ENCODE results near the gene MAPK8. TPM values are rescaled to one million over a fixed set of nuclear protein-coding genes. Genes with fewer than 3 reads are reported as not detected.
A peak's percentile ranks its signal among the peaks of the same experiment; 100 is the strongest.

The MAPK8 gene
- total RNA-seq, 2 experiments from 2014 or later: 35.7 to 40.0 TPM

DNA sequence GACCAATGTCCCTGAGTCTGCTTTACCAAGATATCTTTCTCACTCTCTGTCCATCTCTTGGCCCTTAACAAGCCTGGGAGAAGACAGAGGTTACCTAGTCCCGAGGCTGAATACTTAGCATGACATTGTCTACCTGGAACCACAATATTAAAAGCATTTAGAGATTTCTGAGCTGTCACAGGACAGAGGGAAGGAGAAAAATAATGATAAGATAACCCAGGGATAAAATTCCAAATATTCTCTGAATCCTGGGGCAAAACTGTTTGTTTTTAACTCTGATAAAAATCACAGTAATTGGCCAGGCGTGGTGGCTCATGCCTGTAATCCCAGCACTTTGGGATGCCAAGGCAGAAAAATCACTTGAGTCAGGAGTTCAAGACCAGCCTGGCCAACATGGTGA, 12.0 kb upstream of the MAPK8 start:
- H3K4me3 Mint-ChIP-seq: no peak overlapping the region
- H3K27ac Mint-ChIP-seq: no peak overlapping the region
- peaks cover 6% of the 10 kb centered on the region for H3K4me1 Mint-ChIP-seq
- peaks cover 2% of the 10 kb centered on the region for H3K27me3 Mint-ChIP-seq
- POLR2A ChIA-PET: no interaction called here
- no peaks in the 10 kb centered on the region for H3K9me3 Mint-ChIP-seq (ENCODE audit: low read depth)
- CTCF ChIA-PET: no interaction called here
- no peak for DNase-seq
- no peak for ATAC-seq
- intact Hi-C loops (cut with DNase I, micrococcal nuclease): no loop called here
- no peaks in the 10 kb centered on the region for H3K36me3 Mint-ChIP-seq (ENCODE audit: low read depth)

DNA sequence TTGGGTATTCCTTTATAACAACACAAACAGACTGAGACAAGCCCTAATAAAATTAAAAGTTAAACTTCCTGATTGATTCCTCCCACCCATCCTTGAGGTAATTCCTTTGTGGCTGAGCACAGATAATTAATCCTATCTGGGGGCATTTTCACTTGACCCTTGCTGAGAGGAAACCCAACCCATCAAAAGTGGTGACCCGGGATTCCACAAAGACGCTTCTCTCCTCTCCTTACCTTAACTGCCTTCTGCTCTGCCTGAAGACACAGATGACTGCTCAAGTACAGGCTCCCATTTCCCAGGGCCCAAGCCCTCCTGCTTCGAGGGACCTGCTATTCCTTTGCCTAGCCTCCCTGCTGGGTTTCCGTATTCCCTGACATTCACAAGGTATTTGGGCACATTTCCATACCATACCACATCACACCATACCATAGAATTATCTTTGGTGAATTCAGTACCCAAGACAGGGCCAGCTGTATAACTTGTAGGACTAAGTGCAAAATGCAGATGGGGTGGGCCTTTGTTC, 9.8 kb upstream of the MAPK8 start:
- Mint-ChIP-seq H3K4me3 (no peak overlapping the region), H3K36me3 (ENCODE audit: low read depth) (no peaks in the 10 kb centered on the region), H3K27ac (no peak overlapping the region), H3K9me3 (ENCODE audit: low read depth) (no peaks in the 10 kb centered on the region), H3K27me3 (peaks cover 2% of the 10 kb centered on the region), H3K4me1 (no peaks in the 10 kb centered on the region)
- intact Hi-C loops (cut with DNase I, micrococcal nuclease): no loop called here
- ChIA-PET CTCF (no interaction called here), POLR2A (no interaction called here)
- no peak for ATAC-seq
- no peak for DNase-seq

DNA sequence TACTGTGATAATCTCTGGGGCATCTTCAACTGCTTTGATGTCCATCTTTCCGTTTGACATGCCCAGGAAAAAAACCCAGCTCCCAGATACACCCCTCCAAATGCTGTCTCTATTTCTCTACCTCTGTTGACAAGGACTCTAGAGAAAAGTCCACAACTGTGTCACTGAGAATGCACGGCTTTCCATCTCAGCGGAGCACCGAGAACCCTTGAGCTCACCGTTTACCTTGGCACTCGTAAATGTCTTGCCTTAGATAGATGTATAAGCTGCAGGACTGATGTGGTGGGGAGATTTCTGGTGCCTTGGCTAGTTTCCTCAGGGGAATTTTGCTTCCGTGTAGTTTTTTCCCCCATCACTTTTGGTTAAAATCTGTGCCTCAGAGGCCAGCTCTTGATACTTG, 7.4 kb upstream of the MAPK8 start:
- Mint-ChIP-seq H3K9me3 (ENCODE audit: low read depth) (no peaks in the 10 kb centered on the region), H3K36me3 (ENCODE audit: low read depth) (no peaks in the 10 kb centered on the region), H3K4me1 (no peaks in the 10 kb centered on the region), H3K4me3 (no peak overlapping the region), H3K27ac (no peak overlapping the region), H3K27me3 (peaks cover under 1% of the 10 kb centered on the region)
- DNase-seq (no peak), ATAC-seq (no peak)
- intact Hi-C loops (cut with DNase I, micrococcal nuclease): no loop called here
- POLR2A ChIA-PET: no interaction called here
- CTCF ChIA-PET: interaction anchor here (1.3 kb wide), 1 partner anchor 9 kb away, joined by 5 read pairs; no protein-coding TSS in a partner anchor

DNA sequence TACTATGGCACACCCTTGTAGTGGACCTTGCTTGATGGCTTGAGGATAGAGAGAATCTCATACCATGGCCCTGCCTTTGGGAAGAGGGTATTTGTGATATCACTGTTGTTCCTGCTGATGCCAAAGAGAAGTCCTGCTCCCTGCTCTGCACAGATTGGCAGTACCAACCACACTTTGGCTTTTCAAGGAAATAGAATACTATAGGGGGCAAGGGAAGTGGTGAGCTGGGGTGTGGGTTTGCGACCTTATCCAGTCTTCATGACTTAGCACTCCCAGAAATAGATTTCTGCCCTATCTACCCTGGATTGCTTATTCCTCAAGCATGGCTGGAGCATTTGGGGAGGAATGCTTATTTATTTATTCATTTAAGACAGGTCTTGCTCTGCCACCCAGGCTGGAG, 6.8 kb upstream of the MAPK8 start:
- intact Hi-C loops (cut with DNase I, micrococcal nuclease): no loop called here
- H3K4me3 Mint-ChIP-seq: no peak overlapping the region
- no peaks in the 10 kb centered on the region for H3K36me3 Mint-ChIP-seq (ENCODE audit: low read depth)
- ATAC-seq (no peak), DNase-seq (no peak)
- ChIA-PET POLR2A (no interaction called here), CTCF (interaction anchor here (1.3 kb wide), 1 partner anchor 10 kb away, joined by 5 read pairs; no protein-coding TSS in a partner anchor)
- no peaks in the 10 kb centered on the region for H3K27me3 Mint-ChIP-seq
- H3K9me3 Mint-ChIP-seq (ENCODE audit: low read depth): no peaks in the 10 kb centered on the region
- H3K4me1 Mint-ChIP-seq: no peaks in the 10 kb centered on the region
- no peak overlapping the region for H3K27ac Mint-ChIP-seq

DNA sequence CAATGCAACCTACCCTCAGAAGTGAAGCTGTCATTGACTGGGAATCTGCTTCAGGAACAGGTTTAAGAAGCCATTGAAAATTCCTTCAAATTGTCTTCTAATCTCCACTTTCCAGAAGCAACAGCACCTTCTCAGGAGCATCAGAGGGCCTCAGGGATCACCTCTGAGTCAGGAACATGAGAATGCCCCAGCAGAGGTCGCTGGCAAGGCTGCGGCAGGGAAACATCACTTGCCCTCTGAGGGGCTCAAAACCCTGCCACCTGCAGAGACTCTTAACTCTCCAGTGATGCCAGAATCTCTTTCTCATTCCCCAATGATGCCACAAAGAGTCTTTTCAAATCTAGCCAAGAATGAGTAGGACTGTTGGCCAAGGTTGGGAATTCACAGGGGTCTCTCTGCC, 5.9 kb upstream of the MAPK8 start:
- CTCF ChIA-PET: no interaction called here
- Mint-ChIP-seq H3K9me3 (ENCODE audit: low read depth) (no peaks in the 10 kb centered on the region), H3K4me1 (no peaks in the 10 kb centered on the region), H3K27me3 (no peaks in the 10 kb centered on the region), H3K4me3 (no peak overlapping the region), H3K36me3 (ENCODE audit: low read depth) (no peaks in the 10 kb centered on the region), H3K27ac (no peak overlapping the region)
- ATAC-seq (no peak), DNase-seq (no peak)
- POLR2A ChIA-PET: no interaction called here
- intact Hi-C loops (cut with DNase I, micrococcal nuclease): no loop called here

DNA sequence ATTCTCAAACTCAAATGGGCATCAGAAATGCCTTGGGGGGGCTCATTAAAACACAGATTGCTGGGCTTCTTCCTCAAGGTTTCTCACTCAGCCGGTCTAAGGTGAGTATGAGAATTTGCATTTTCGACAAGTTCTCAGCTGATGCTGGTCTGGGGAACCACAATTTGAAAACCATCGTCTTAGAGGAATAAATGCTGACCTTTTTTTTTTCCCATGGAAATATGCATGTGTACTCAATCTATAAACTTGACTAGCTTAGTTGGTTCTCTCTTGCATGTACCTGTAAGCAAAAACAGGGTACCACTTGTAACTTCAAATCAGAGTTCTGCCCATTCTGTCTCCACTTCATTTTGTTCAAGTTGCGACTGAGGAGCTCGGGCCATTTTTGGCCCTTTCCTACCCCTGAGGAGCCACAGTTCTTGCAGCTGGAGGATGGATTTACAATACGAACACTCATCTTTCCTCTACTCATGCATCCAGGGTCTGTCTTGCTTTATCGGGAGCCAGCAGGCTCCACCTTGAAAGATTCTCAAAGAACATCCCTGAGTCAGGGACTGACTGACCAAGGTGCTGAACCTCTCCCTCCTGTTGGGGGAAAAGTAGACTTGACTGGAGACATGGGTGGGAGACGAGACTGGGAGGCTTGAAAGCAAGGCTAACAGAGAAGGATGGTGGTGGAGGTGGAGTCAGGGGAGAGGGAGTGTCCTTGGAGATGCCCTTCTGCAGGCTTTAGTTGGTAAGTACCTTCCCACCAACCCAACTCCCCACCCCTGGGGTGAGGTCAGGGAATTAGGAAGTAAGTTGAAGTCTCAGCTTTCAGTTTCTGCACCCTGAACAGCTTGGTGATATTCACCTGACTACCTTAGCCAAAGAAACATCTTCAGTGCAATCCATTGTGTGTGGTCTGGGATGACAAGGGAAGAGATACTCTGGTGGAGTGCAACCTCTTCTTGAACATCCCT, 3.7 kb upstream of the MAPK8 start:
- intact Hi-C loops (cut with DNase I, micrococcal nuclease): no loop called here
- CTCF ChIA-PET: interaction anchor here (0.6 kb wide), 1 partner anchor 60 kb away, joined by 3 read pairs; no protein-coding TSS in a partner anchor
- Mint-ChIP-seq H3K9me3 (ENCODE audit: low read depth) (no peaks in the 10 kb centered on the region), H3K36me3 (ENCODE audit: low read depth) (no peaks in the 10 kb centered on the region), H3K4me1 (peaks cover 9% of the 10 kb centered on the region), H3K4me3 (no peak overlapping the region), H3K27me3 (no peaks in the 10 kb centered on the region), H3K27ac (no peak overlapping the region)
- ATAC-seq (no peak), DNase-seq (no peak)
- POLR2A ChIA-PET: interaction anchor here (0.6 kb wide), 1 partner anchor 879 kb away, joined by 3 read pairs; no protein-coding TSS in a partner anchor

DNA sequence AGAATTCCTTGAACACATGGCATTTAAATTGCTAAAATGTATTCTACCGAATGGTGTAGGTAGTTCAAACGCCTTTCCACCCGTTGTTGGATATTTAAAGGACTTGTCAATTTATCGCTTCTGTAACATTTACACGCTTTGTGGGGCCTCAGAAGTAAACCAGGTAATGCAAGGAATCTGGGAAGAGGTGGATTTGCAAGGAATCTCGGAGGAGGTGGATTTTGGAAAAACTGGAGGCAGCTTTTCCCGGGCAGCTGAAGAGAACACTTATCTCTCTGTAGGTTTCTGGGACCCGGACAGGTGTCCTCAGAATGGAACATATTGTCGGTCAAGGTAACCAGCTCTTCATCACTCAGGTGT, 592 bp upstream of the MAPK8 start:
- ChIA-PET CTCF (no interaction called here), POLR2A (no interaction called here)
- H3K27ac Mint-ChIP-seq: peak overlapping the region; percentile 32
- H3K27me3 Mint-ChIP-seq: no peaks in the 10 kb centered on the region
- peak overlapping the region; percentile 43 for H3K4me3 Mint-ChIP-seq
- H3K9me3 Mint-ChIP-seq (ENCODE audit: low read depth): no peaks in the 10 kb centered on the region
- H3K4me1 Mint-ChIP-seq: peaks cover 30% of the 10 kb centered on the region
- intact Hi-C loops (cut with DNase I, micrococcal nuclease): loop anchor here (1.0 to 5.0 kb wide), 5 partner anchors 57 to 1233 kb away; partner anchors contain the start of gene ERCC6 (in 2 of the 2)
- no peak for DNase-seq
- H3K36me3 Mint-ChIP-seq (ENCODE audit: low read depth): no peaks in the 10 kb centered on the region
- no peak for ATAC-seq

DNA sequence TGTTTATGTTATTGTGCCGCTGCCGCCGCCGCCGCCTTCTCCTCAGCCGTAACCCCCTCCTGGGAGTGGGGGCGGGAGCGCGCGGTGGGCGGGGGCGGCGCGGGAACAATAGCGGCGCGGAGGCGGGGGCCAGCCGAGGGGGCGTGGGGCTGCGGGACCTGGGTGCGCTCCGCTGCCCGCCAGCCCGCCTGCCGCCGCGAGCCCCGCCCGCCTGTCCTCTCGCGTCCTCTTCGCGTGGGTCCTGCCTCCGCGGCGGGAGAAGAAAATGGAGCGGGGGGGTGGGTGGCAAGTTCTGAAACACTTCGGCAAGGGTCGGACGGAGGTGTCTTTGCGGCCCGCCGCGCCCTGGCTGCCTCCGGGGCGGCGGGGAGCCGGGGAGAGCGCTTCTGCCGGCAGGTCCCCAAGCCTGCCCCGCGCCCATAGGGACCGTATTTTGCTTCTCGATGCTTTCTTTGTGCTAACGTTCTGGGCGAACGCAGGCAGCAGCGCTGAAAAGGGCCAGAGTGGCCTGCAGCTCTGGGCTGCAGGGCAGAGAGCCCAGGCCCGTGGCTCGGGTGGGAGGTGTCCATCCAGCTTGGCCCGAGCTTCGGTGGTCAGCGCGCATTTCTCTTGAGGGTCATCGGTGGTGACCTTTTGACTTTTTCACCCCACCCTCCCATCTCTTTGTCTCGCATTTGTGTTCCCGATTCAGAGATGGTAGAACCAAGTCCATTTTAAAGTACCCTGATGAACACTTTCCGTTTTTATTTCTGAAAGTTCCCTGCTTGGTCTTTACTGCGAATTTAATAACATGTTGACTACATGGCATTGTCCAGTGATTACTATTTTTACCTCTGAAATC, 613 bp downstream of the MAPK8 start:
- Mint-ChIP-seq H3K9me3 (ENCODE audit: low read depth) (no peaks in the 10 kb centered on the region), H3K36me3 (ENCODE audit: low read depth) (no peaks in the 10 kb centered on the region), H3K4me3 (peak overlapping the region; percentile 72), H3K27ac (peak overlapping the region; percentile 58), H3K4me1 (peaks cover 36% of the 10 kb centered on the region), H3K27me3 (no peaks in the 10 kb centered on the region)
- intact Hi-C loops (cut with DNase I, micrococcal nuclease): loop anchor here (1.0 to 5.0 kb wide), 5 partner anchors 56 to 1232 kb away; partner anchors contain the start of gene ERCC6 (in 2 of the 2)
- ChIA-PET CTCF (no interaction called here), POLR2A (no interaction called here)
- ATAC-seq (peak; percentile 31), DNase-seq (peak; percentile 69)

DNA sequence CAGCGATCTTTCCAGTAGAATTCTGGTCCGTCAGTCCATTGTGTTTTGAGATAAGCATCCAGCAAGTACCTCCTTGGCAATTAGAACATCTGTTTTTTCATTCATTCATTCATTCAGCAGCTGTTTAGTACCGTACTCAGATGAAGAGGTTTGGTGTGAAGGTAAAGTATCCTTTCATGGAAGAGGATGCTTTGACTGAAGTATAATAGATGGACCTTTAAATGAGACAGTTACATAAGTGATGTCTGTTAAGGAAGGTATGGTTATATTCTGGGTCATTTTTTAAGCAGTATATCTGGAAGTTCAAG, 1.2 kb downstream of the MAPK8 start:
- intact Hi-C loops (cut with DNase I, micrococcal nuclease): loop anchor here (2.0 to 5.0 kb wide), 4 partner anchors 55 to 1230 kb away; partner anchors contain the start of gene ERCC6 (in 1 of the 2)
- Mint-ChIP-seq H3K4me1 (peaks cover 41% of the 10 kb centered on the region), H3K4me3 (peak overlapping the region; percentile 72), H3K36me3 (ENCODE audit: low read depth) (no peaks in the 10 kb centered on the region), H3K9me3 (ENCODE audit: low read depth) (no peaks in the 10 kb centered on the region), H3K27ac (peak overlapping the region; percentile 58), H3K27me3 (no peaks in the 10 kb centered on the region)
- POLR2A ChIA-PET: no interaction called here
- no peak for ATAC-seq
- CTCF ChIA-PET: no interaction called here
- no peak for DNase-seq

DNA sequence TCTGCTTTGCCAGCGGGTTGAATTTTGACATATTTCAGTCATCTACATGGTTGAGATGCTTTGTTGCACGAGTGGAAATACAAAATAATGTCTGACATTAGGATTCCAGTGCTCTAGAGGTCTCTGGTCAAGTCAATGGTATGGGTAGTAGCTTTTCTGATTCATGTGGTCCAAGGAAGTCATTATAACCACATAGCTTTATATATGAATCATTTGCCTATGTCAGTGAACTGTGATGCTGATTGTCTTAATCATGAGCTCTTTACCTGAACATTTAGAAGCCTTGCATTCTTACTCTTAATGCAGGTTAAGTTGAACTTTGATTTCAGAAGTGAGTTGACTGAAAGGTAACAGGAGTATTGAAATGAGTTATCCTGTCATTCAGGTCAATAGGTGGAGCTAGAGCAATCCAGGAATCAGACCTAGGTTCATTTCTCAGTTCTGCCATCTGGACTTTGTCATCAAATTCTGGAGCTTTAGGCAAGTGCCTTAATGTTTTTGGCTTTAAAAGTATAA, 3.3 kb downstream of the MAPK8 start:
- ChIA-PET CTCF (interaction anchor here (0.6 to 3.8 kb wide), 8 partner anchors 11 to 592 kb away, joined by 3 to 11 read pairs (median 3); no protein-coding TSS in a partner anchor), POLR2A (interaction anchor here (0.7 kb wide), 1 partner anchor 14 kb away, joined by 3 read pairs; no protein-coding TSS in a partner anchor)
- intact Hi-C loops (cut with DNase I, micrococcal nuclease): loop anchor here (1.0 to 5.0 kb wide), 5 partner anchors 9 to 1228 kb away; partner anchors contain the start of gene ERCC6 (in 1 of the 2)
- Mint-ChIP-seq H3K4me1 (peaks cover 48% of the 10 kb centered on the region), H3K27me3 (no peaks in the 10 kb centered on the region), H3K4me3 (no peak overlapping the region), H3K9me3 (ENCODE audit: low read depth) (no peaks in the 10 kb centered on the region), H3K27ac (no peak overlapping the region), H3K36me3 (ENCODE audit: low read depth) (no peaks in the 10 kb centered on the region)
- no peak for DNase-seq
- peak; percentile 43 for ATAC-seq

DNA sequence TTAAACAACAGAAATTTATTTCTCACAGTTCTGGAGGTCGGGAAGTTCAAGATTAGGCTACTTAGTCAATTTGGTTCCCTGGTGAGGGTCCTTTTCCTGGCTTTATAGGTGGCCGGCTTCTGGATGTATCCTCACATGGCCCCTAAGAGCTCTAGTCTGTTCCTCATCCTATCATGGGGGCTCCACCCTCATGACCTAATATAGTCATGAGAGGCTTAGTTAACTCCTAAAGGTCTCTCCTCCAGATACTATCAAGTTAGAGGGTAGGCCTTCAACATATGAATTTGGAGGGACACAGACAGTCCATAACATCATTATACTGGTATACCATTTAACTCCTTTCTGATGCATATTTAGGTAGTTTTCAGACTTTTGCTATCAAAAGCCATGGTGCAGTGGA, 7.6 kb downstream of the MAPK8 start:
- Mint-ChIP-seq H3K4me3 (no peak overlapping the region), H3K9me3 (ENCODE audit: low read depth) (no peaks in the 10 kb centered on the region), H3K4me1 (peaks cover 39% of the 10 kb centered on the region), H3K27ac (no peak overlapping the region), H3K27me3 (no peaks in the 10 kb centered on the region), H3K36me3 (ENCODE audit: low read depth) (no peaks in the 10 kb centered on the region)
- no peak for ATAC-seq
- CTCF ChIA-PET: no interaction called here
- intact Hi-C loops (cut with DNase I, micrococcal nuclease): no loop called here
- no peak for DNase-seq
- POLR2A ChIA-PET: no interaction called here
